ENCODE data around the gene WASF2.
"Not testable (repeated sequence)": the region's sequence is repeated elsewhere in the genome, so short reads cannot be mapped to it uniquely, and the experiment has no call there.

The WASF2 gene

DNA sequence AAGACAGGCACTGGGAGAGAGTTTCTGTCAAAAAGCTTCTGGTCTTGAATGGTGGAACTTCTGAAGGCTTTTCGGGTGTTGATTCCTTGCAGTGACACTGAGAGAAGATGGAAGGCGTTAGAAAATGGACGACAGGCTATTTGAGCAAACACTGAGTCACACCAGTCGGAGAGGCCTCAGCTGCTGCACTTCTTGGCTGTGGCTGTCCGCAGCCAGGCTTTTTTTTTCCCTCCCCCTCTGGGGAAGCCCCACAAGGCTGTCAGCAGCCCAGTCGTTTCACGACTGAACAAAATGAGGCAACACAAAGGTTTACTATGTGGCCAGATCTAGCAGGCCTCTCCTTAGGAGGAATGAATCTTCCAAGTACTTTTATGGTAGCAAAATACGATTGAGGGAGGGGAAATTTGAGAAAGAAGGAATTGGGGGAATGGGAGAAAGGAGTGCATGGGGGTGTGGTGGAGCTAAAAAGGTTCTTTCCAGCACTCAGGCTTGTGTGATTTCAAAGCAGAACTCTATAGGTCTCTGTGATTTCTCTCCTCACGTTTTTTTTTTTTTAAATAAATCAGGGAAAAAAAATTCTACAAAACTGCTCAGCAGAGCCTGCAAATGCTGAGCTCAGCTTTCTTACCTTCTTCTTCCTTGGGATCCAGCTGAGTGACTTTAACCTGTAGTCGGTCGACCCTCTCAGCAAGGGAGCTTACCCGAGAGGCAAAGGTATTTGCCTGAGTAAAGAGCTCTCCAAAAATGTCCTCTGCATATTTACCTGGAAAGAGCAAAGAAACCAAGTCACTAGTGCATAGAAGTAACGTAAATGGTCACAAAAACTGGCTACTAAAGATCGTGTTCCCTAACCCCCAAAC, 71.4 kb downstream of the WASF2 start:
- no peak for DNase-seq (ENCODE audit: low spot score)

DNA sequence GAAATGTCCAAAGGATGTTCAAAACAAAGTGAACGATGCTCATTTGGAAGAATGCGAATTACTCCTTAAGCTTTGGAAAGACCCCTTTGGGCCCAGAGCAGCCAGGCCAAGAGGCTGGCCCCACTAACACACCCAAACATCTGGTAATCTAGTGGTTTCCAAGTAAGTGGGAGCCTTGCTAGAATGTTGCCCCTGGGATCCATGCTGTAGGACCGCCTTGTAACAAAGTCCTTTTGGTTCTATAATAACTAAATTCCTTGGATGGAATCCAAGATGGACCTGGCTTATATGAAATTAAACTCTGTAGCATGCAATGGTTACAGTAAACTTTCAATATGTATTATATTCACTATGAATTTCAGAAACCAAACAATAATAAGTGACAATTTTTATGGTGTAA, 72.3 kb downstream of the WASF2 start:
- no peak for DNase-seq (ENCODE audit: low spot score)

DNA sequence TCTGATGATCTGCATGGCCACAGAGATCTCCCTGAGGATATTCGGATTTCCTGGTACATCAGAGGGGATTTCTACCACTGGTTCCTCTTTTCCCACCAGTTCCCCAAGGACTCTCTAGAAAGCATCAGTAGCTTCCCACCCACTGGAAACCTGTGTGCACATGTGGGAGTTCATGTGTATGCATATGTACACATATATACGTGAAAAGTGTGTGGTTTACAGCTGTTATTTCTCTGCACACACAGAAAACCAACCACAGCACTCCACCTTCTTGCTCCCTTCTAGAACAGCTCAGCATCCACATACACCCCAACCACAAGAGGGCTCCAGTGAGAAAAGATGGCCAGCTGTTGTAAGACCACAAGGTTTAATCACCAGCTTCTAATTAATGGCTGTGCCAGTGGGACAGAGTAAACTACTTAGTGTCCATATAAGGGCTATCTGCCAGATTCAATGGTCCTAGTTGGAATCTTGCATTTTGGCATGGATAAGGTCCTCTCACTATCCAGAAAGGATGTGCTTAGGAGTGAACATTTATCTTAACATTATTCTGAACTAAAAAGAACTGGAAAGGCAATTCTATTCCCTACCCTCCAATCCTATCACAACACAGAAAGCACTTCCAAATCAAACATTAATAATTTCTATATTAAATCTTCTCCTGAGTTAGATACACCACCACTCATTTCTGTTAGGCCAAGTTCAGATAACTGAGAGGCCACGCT, 73.4 kb downstream of the WASF2 start:
- DNase-seq (ENCODE audit: low spot score): peak; percentile 84

DNA sequence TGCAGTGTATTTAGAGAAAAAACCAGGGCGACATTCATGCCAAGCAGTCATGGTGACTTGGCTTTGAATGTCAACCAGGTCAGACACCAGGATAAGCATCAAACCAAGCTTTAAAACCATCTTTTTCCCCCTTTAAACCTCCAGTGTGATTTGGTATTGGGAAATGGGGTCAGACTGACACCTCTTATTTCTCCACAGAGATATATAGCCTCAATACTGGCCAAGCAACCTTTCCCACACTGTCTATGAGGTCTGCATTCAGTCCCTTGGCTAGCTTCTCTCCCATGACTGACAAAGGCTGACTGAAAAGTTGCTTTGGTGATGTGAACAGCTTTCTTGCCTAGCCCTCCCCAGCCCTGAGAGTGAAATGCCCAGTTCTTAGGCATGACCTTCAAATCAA, 75.9 kb downstream of the WASF2 start:
- no peak for DNase-seq (ENCODE audit: low spot score)

DNA sequence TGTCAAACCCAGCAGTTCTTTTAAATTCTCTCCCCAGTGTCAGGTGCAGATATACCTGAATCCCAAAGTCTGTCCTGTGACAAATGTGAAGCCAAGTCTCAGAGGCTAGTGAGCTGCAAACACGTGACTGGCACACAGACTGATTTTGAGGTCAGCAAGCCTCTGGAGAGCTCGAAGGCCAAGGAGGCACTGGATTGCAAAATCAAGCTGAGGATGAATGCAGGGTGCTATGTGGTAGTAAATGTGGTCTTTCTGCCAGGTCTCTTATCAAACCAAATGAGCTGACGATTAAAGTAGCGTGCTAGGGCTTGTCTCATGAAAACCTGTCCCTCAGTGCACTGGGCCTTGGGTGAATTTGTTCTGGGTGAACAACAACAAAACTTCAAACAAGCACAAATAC, 77.0 kb downstream of the WASF2 start:
- no peak for DNase-seq (ENCODE audit: low spot score)

DNA sequence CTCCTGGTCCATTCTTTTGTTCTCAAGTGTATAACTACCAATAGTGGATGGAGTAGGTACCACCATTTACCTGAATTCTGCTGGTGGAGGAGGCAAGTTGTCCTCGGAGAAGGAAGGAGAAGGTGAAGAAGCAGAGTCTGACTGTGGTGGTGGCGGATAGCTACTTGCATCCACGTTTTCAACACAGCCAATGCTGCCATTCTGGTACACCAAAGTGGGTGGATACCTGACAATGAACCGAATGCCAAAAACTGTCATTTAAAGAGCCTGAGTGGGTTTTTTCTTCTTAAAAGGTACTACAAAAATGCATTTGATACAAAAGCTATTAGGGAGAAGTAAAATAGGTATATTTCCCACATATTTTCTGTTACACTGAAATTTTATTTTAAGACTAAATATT, 77.5 kb downstream of the WASF2 start:
- no peak for DNase-seq (ENCODE audit: low spot score)

DNA sequence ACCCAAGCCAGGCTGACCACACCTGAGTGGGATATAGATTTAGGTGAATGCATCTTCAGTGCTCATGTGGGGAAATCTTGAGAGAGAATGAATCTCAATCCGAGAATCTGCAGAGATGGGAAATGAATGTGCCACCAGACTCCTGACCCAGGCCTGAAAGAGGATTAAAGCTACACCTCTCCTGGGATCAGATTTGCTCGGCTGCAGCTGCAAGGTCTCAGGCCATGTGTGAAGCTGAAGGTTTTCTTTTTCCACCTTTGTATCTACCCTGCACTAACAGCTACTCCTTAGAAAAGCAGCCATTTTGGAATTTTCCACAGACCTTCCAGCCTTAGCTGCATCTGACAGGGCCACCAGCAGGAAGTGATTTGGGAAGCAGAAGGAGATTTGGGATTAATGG, 79.3 kb downstream of the WASF2 start:
- DNase-seq (ENCODE audit: low spot score): no peak

DNA sequence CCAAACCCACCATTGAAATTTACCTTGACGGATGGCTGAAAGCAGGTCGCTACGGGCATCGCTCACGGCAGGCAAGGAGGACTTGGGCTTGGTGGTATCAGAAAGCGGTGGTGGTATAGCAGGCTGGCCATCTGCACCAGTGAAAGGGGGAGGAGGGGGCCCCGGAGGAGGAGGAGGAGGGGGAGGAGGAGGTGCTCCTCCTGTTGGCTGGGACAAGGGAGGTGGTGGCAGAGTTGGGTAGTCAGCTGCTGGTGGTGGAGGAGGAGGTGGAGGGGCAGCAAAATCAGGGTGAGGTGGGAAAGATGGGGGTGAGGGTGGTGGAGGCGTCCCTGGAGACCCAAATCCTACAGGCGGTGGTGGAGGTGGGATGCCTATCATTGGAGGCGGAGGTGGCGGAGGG, 80.3 kb downstream of the WASF2 start:
- no peak for DNase-seq (ENCODE audit: low spot score)

DNA sequence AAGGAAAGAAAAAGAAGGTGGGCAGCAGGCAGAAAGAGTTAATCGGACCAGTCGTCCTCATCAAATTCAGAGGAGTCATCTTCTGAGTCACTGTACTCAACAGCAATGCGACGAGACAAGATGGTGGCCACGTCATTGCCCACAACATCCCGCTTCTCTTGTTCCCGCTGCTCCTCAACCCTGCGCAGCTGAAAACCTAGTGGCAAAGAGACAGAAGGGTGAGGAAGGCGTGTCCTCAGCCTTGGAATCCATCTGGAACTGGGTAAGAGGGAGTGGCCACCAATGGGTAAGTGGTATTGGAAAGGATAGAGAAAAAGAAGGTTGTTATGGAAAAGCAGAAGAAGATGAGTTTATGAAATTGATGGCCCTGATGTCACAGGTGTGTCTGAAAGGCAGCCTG, 81.8 kb downstream of the WASF2 start:
- no peak for DNase-seq (ENCODE audit: low spot score)

DNA sequence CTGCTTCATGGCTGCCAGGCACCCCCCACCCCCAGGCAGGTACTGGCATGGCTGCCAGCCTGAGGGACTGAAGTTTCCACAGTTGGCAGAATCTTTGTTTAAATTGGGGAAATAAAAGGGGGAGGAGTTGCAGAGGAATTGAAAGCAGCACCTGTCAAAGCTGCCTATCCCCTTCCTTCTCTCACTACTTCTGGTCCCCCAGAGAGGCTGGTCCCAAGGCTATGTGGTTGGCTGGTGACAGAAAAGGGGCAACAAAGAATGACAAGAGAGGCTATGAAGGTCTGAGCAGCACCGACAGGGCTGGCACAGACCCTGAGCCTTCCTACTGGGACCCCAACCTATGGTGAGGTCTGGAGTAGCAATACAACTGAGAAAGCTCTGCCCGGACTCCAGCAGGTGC, 83.2 kb downstream of the WASF2 start:
- DNase-seq (ENCODE audit: low spot score): not testable (repeated sequence)

DNA sequence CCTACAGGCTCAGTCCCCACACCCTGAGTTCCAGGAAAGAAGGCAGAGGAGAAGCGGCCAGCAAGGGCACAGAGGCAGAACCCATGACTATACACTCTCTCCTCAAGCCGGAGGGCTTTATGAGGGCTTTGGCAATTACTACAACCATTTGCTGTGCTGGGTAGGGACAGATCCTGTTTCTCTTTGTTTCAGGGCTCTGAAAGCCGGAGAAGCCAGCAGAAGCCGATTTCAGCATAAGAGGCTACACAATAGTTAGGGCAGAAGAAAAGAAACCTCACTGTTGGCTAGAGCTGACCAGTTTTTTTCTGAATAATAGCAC, 83.6 kb downstream of the WASF2 start:
- DNase-seq (ENCODE audit: low spot score): no peak

DNA sequence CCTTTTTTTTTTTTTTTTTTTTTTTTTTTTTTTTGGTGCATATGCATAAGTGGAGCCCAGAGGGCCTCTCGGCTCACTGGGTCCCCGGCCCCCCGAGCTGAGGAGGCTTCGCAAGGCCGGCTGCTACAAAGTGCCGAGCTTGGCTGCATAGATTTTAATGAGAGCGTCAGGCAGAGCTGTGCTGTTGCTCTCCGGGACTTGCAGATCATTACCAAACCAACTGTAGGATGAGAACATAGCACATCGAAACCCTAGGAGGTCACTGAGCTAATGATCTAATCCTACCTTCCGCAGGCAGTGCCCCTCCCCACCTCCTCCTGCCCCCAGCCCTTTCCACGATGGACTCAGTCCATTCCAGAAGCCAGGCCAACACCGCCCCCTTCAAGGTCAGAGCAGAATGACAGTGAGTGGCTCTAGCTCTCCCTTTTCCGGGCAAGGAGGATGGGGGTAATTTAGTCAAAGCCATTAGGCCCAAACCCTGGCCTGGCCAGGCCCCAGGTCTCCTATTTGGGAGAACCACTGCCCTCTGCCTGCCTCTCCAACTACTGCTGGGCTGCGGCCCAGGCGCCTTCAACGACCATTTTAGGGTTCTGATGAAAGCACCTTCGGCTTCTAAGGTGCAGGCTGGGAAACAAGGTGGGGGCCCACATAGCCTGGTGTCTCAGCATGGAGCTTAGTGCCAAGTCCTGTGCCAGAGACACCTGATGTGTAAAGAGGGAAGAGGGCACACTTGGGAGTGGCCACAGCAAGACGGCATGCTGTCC, 84.2 kb downstream of the WASF2 start:
- not testable (repeated sequence) for DNase-seq (ENCODE audit: low spot score)

DNA sequence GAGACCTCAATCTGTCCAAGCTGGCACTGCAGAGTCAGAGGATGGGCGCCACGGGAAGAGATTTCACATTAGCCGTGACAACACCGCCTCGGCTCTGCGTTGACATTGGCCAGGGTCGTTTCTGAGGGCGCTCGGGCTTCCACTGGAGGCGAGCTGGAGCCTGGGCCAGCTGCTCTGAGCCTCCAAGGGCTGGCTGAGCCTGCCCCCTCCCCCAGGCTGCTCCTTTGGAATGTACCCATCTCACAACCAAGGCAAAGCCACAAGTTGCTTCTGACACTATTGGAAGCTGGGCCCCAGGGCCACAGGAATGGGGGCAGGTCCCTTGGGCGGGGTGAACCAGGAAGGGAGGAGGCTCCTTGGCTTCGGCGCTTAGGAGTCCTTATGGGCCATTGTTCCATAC, 84.9 kb downstream of the WASF2 start:
- no peak for DNase-seq (ENCODE audit: low spot score)

DNA sequence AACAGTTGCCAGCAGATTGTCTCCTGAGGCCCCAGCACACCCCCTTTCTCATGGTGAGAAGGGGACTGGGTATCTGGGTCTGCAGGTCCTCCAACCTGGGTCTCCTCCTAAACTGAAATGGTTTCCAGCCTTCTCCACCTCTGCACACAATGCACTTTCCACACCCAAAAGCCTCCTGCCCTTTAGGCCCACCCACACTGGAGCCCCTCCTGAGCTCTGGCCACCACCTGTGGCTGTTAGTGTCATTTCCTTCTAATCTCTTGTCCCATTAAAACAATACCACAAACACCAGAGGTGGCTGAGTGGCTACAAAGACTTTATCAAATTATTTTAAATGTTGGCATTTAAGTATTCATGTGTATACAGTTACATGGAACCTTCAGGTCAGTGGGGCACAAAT, 86.0 kb downstream of the WASF2 start:
- DNase-seq (ENCODE audit: low spot score): no peak

DNA sequence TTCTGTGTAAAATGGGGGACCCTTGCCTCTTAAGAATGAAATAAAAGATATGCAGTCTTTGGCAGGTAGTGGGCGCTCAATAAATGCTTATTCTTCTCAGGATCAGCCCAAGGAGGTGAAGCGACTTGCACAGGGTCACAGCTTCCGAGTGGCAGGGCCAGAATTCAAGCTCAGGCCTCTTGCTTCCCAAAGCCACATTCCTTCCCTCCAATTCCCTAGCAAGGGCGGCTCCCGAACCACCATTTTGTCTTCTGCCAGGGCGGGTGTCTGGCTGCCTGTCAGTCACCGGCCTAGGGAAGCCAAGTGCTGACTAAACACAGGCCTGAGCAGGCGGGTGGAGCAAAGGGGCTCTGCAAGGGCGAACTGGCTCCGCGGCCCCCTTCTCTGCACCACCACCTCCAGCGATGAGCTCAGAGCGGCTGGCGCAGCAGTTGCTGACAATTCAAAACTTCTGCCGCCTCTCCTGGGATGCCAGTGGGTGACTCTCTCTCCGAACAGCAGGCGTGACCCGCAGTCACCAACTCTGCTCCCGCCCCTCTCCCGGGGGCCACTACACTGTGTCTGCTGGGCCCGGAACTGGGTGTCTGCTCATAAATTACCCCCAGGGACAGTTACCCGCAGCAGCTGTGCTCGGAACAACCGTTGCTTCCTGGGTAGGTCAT, 86.8 kb downstream of the WASF2 start:
- peak; percentile 18 for DNase-seq (ENCODE audit: low spot score)

DNA sequence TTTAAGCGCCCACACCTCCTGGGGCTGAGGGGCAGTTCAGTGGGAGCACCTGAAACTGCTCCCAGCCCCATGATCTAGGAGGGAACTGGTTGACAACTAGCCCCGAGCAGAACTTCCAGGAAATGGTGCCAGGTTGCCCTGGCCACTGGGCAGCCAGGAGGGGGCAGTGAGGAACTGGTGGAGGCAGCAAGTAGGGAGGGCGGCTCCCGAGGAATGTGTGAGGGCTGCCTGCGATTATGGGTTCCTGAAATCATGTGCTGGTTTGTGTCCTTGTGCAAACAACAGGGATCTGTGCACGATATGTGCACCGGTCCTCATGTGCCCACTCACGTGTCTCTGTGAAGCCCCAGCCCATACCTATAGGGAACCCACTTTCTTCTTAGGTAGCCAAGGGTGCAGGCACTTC, 87.6 kb downstream of the WASF2 start:
- peak; percentile 39 for DNase-seq (ENCODE audit: low spot score)

DNA sequence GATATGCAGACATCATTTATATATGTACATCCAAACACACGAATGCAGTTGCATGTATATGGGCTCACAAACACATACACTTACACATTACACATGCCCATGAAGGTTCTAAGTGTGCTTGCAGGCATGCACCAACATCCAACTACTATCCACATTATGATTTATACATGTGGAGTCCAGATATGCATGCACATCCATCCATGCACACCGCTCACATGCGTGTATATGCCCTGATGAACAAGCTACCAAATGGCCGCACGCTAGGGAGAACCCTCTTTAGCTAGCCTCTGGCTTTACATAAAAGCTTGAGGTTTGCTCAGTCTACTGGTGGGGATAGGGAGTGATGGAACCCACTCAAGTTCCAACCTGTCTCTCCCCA, 89.0 kb downstream of the WASF2 start:
- no peak for DNase-seq (ENCODE audit: low spot score)

DNA sequence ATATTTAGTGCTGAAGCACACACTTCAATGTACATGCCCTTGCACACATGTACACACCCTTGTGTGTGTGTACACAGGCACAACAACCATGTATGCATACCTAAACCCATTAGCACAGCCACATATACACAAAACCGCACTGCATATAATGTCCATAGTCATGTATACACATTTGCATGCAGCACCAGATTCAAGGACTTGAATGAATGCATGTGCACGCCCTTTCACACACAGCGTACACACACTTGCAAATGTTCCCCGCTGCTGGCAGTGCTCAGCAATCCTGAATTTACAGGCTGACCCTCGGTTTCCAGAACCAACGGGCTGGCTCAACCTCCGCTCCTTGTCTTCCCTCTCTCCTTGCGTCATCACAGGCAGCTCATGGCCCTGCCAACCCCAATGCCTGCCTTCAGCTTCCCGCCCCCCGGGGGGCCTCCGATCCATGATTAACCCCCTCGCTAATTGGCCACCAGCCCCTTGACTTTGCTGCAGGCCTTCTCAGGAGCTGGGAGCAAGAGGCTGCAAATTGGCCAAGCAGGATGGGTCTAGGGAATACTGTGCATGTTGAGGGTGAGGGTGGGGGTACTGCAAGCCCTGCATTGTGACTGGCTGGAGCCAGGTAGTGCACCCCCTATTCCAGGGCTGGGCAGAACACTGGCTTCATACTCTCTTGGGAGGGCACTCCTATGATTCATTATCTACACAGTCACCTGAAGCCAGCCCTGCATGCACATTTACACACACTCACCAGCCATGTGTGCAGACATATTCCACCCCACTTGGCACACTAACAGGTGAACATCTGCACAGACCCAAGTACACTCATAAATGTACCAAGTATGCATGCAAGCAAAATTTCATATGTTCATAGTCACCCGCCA, 89.6 kb downstream of the WASF2 start:
- DNase-seq (ENCODE audit: low spot score): no peak

DNA sequence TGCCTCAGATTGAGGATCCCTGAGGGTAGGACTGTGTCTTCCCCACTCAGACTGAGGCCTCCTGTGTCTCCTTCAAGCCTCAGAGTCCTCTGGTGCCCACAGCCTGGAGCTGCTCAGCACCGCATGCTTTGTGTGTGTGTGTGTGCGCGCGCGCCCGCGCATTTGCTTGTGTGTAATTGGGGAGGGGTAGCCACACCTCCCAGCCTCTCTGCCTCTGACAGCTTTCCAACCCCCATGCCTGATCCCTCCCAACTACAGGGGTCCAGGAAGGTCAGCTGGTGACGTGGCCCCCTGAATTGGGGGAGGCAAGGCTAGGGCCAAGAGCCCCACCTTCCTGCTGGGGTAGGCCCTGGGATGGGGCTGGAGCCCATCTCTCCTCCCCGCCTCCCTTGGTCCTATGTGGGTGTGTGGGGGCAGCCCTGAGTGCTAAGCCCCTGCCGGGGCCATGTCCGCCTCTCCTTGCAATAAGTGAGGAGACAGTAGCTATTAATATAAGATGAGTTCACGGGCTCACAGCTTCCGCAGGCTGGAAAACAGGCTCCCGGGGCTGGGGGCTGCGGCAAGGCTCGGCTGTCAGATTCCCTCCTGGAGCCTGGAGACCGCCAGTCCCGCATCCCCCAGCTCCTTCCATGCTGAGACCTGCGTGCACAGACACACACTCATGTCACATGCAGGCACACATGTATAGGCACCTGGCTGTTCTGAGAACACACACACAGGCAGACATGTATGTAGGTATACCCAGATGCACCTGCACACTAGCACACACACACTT, 90.5 kb downstream of the WASF2 start:
- no peak for DNase-seq (ENCODE audit: low spot score)

DNA sequence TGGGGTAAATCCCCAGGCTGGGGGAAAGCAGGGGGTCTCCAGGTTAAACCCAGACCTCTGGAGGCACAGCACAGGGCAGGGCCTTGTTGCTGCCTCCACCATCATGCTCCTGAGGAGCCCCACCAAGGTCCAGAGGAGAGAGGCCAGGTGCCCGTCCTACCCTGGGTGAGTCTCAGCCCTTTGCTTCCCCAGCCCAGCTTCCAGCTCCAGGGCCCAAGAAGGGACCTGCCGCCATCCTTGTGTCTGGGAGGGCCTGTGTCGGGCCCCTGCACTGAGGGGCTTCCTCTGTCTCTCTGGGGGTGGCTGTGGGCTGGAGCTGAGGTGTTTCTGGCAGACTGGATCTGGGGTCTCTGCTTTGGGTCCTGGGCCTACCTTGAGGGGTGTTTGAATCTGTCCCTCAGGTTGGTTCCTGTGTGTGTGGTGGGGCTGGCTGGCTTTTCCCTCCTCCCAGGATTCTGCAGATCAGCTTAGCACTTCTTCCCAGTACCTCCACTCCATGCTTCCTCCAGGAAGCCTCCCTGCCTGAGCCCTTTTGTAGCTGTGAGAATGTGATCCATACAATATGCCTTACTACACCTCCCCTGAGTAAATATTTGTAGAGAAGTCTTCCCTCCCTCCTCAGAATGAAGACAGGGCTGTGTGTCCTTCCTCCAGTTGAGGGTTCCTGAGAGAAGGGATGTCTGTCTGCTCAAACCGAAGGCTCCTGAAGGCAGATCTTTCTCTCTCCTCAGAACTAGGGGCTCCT, 91.4 kb downstream of the WASF2 start:
- no peak for DNase-seq (ENCODE audit: low spot score)
